Measurements from ENCODE around the gene SFMBT2.

SFMBT2 gene

GRCh38 chr10:7263616-7264015, 147.2 kb downstream of the SFMBT2 start:
- no peak for DNase-seq (ENCODE audit: low spot score)

GRCh38 chr10:7261351-7261750, 149.5 kb downstream of the SFMBT2 start:
- DNase-seq (ENCODE audit: low spot score): no peak

GRCh38 chr10:7260912-7261311, 149.9 kb downstream of the SFMBT2 start:
- no peak for DNase-seq (ENCODE audit: low spot score)

- peak; percentile 51 for DNase-seq (ENCODE audit: low spot score)
Observed at GRCh38 chr10:7260412-7260900, 150.4 kb downstream of the SFMBT2 start.

GRCh38 chr10:7258948-7259523, 151.8 kb downstream of the SFMBT2 start:
- peak; percentile 63 for DNase-seq (ENCODE audit: low spot score)

- no peak for DNase-seq (ENCODE audit: low spot score)
Observed at GRCh38 chr10:7255517-7255916, 155.3 kb downstream of the SFMBT2 start.

GRCh38 chr10:7251696-7252465, 159.0 kb downstream of the SFMBT2 start:
- no peak for DNase-seq (ENCODE audit: low spot score)

- DNase-seq (ENCODE audit: low spot score): no peak
Observed at GRCh38 chr10:7250236-7250635, 160.6 kb downstream of the SFMBT2 start.

GRCh38 chr10:7248585-7249164, 162.2 kb downstream of the SFMBT2 start:
- DNase-seq (ENCODE audit: low spot score): no peak

GRCh38 chr10:7248148-7248547, 162.7 kb downstream of the SFMBT2 start:
- DNase-seq (ENCODE audit: low spot score): no peak

- DNase-seq (ENCODE audit: low spot score): no peak
Observed at GRCh38 chr10:7245505-7245904, 165.3 kb downstream of the SFMBT2 start.

- no peak for DNase-seq (ENCODE audit: low spot score)
Observed at GRCh38 chr10:7243873-7244272, 167.0 kb downstream of the SFMBT2 start.

- no peak for DNase-seq (ENCODE audit: low spot score)
Observed at GRCh38 chr10:7243139-7243538, 167.7 kb downstream of the SFMBT2 start.

GRCh38 chr10:7239312-7239985, 171.4 kb downstream of the SFMBT2 start:
- no peak for DNase-seq (ENCODE audit: low spot score)

- DNase-seq (ENCODE audit: low spot score): no peak
Observed at GRCh38 chr10:7235376-7235775, 175.5 kb downstream of the SFMBT2 start.

- DNase-seq (ENCODE audit: low spot score): no peak
Observed at GRCh38 chr10:7234109-7234508, 176.7 kb downstream of the SFMBT2 start.

- no peak for DNase-seq (ENCODE audit: low spot score)
Observed at GRCh38 chr10:7233259-7233991, 177.4 kb downstream of the SFMBT2 start.

GRCh38 chr10:7231509-7232414, 179.1 kb downstream of the SFMBT2 start:
- no peak for DNase-seq (ENCODE audit: low spot score)

- DNase-seq (ENCODE audit: low spot score): no peak
Observed at GRCh38 chr10:7230951-7231350, 179.9 kb downstream of the SFMBT2 start.

- no peak for DNase-seq (ENCODE audit: low spot score)
Observed at GRCh38 chr10:7230036-7230435, 180.8 kb downstream of the SFMBT2 start.

GRCh38 chr10:7225133-7225532, 185.7 kb downstream of the SFMBT2 start:
- no peak for DNase-seq (ENCODE audit: low spot score)
